RWPE1 (cell line): ENCODE data around the gene PLA2G4D.

Experiments used
- CTCF ChIA-PET: fragments of 350-600 bp; sonication (Branson Sonifier 250); formaldehyde crosslinking; extraction: SDS; loops from one replicate; lab custom pipeline; 2021; lab: Yijun Ruan, JAX
- POLR2A ChIA-PET: fragments of 400-600 bp; formaldehyde crosslinking; extraction: SDS; loops from one replicate; lab custom pipeline; 2020; ENCODE audit warnings: antibody characterized with exemption; ENCODE audit not compliant: low non-redundant PET; lab: Yijun Ruan, JAX
- DNase-seq: peaks from one replicate; pipeline ENCODE4 v3.0.0; 2012; ENCODE audit warnings: low spot score
- H3K27ac ChIP-seq: fragments of 450-650 bp; 2 replicates; pipeline ENCODE4 v1.5.1; 2017
- CTCF ChIP-seq: fragments of 450-650 bp; conservative IDR thresholded peaks from 2 replicates; pipeline ENCODE4 v1.5.1; 2017; ENCODE audit warnings: low read depth, mild to moderate bottlenecking

PLA2G4D gene

DNA sequence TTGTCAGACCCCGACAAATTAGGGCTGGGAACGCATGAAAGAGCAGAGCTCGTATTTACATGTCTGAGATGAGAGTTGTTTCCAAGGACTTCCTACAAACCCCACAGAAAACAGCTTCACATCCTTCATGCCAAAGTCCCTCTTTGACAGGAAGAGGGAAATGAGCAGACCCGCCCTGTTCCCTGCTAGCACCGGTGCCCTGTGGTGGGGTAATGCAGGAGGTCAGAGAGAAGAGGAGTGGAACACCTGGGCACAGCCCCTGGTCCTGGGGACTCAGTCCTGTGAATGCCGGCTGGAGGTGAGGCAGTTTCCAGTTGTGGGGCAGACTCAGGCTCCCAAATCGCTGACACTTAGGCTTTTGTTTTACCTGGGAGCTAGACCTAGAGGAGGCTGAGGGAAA is 4.0 kb downstream of the PLA2G4D start:
- no peak for DNase-seq
- CTCF ChIA-PET = interaction anchor here (1.1 to 1.4 kb wide), 2 partner anchors 43 to 101 kb away, joined by 3 read pairs; no protein-coding TSS in a partner anchor
- no peak for TF ChIP-seq CTCF
- POLR2A ChIA-PET = no interaction called here
- H3K27ac ChIP-seq = no peak overlapping the region

DNA sequence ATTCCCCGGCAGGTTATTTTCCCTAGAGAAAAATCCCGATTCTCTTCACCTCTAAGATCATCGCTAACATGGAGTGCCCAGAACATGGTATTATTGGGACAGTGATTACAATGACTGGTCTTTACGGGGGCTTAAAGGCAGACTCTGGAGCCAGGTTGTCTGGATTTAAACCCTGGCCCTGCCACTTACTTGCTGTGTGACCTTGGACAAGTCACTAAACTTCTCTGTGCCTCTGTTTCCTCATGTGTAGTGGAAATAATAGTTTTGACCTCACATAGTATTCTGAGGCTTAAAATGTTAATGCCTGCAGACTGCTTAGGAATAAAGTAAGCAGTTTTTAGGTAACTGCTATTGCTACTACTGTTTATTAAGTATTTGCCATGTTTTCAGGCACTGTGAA is 4.4 kb downstream of the PLA2G4D start:
- DNase-seq = no peak
- CTCF ChIA-PET = interaction anchor here (1.1 to 1.4 kb wide), 2 partner anchors 44 to 100 kb away, joined by 3 read pairs; no protein-coding TSS in a partner anchor
- POLR2A ChIA-PET = no interaction called here
- no peak overlapping the region for H3K27ac ChIP-seq
- TF ChIP-seq CTCF = no peak

GRCh38 chr15:42088801-42089640 is 5.3 kb downstream of the PLA2G4D start:
- no peak overlapping the region for H3K27ac ChIP-seq
- no peak for DNase-seq
- ChIA-PET CTCF (interaction anchor here (0.6 to 1.8 kb wide), 4 partner anchors 44 to 238 kb away, joined by 3 to 8 read pairs (median 4); no protein-coding TSS in a partner anchor), POLR2A (no interaction called here)
- no peak for TF ChIP-seq CTCF

DNA sequence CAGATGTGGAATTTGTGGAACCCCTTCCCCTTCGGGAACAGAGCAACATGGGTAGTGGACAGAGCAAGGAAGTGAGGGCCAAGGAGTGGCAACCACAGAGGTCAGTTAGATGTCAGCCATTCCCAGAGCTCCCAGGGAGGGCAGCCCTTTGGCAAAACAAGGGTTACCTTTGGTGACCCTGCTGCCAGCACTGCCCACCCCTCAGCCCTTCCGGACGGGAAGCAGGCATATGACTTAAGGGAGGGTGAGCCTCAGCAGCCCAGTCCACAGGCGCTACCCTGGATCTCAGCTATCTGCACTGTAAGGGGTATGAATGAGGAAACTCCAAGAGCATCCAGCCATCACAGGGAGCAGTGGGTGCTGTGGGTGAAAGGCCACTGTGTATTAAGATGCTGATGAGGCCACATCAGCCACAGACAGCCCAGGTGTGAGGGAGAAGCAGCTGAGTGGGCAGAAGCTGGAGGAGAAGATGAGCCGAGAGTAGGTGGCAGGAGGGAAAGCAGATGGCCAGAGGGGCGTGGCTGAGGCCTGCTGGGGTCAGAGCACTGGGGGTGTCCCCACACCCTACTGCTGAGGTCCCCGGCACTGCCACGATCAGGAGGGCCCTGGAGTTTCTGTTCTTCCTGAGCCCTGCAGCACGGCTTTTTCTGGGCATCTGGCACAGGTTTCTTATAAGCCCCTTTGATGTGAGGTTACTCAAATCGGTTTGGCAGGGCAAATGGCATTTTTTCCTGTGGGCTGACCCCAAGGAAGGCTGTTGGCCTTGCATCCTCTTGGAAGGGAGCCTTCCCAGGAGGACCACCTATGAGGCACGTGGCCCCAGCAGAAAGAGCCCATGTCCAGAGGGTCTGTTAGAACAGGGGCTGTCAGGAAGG is 6.2 kb downstream of the PLA2G4D start:
- POLR2A ChIA-PET = no interaction called here
- H3K27ac ChIP-seq = no peak overlapping the region
- no peak for DNase-seq
- CTCF ChIA-PET = interaction anchor here (1.8 kb wide), 1 partner anchor 50 kb away, joined by 8 read pairs; no protein-coding TSS in a partner anchor
- no peak for TF ChIP-seq CTCF

GRCh38 chr15:42087460-42087859 is 6.9 kb downstream of the PLA2G4D start:
- TF ChIP-seq CTCF = no peak
- H3K27ac ChIP-seq = no peak overlapping the region
- CTCF ChIA-PET = no interaction called here
- no peak for DNase-seq
- POLR2A ChIA-PET = no interaction called here

DNA sequence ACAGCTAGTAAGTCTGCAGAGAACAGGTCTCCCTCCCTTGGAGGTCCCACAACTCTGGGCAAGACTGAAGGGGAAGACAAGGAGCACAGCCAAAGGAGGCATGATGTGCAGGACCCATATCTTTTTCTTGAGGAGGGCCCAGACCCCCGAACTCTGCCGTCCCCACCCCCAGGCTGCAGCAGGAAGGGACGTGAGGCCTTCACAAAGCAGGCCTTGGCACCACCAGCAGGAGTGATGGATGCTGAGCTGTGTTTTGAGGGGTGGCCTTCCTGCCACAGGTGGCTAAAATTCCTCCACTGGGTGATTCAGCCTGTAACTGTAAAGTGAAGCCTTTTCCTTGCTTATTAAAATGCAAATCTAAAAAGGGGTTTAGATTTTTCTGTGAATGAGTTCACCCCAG is 8.6 kb downstream of the PLA2G4D start:
- CTCF ChIA-PET = interaction anchor here (0.5 to 1.7 kb wide), 4 partner anchors 8 to 103 kb away, joined by 3 to 5 read pairs (median 3); partner anchors contain the start of gene PLA2G4D
- peak overlapping the region; percentile 55 for H3K27ac ChIP-seq
- TF ChIP-seq CTCF = no peak
- no peak for DNase-seq
- POLR2A ChIA-PET = no interaction called here
